Peyer's patch (tissue), 4 donors: Measurements from ENCODE around the gene PSD4. TPM values are rescaled to one million over a fixed set of nuclear protein-coding genes. Genes with fewer than 3 reads are reported as not detected.
A peak's percentile ranks its signal among the peaks of the same experiment; 100 is the strongest.

Experiments used
- DNase-seq, 3 donors: peaks; one replicate each; pipeline ENCODE4 v3.0.0-alpha.2; 2017 to 2019
- H3K27ac ChIP-seq, 4 donors: fragments of 200-600 bp; sonication (generic); one replicate each; pipeline ENCODE4 v1.5.1; 2016 to 2019
- H3K27me3 ChIP-seq, 2 donors: fragments of 200-600 bp; sonication (generic); one replicate each; pipeline ENCODE4 v1.5.1; 2019
- H3K36me3 ChIP-seq, 3 donors: fragments of 200-600 bp; sonication (generic); one replicate each; pipeline ENCODE4 v1.5.1; 2016 to 2019
- H3K4me1 ChIP-seq, 4 donors: fragments of 200-600 bp; sonication (generic); one replicate each; pipeline ENCODE4 v1.5.1; 2016 to 2019
- H3K4me3 ChIP-seq, 4 donors: fragments of 200-600 bp; sonication (generic); 1 replicate in 3 of 4; 2 replicates in 1 of 4; pipeline ENCODE4 v1.5.1; 2016 to 2019; ENCODE audit warnings: mild to moderate bottlenecking in 1 of 4
- H3K9me3 ChIP-seq, 4 donors: fragments of 200-600 bp; sonication (generic); one replicate each; pipeline ENCODE4 v1.5.1; 2016 to 2019; ENCODE audit warnings: mild to moderate bottlenecking in 1 of 4
- POLR2A ChIP-seq, 2 donors: fragments of 450-650 bp; IDR thresholded peaks; one replicate each; pipeline ENCODE4 v1.5.1; 2017; ENCODE audit warnings: antibody characterized with exemption in 2 of 2, mild to moderate bottlenecking in 2 of 2, moderate library complexity in 2 of 2
- total RNA-seq, 4 donors: library from RNA; depleted of rRNA; stranded (reverse); fragments of >200 nt; gene quantifications; one replicate each; pipeline ENCODE4 v1.1.0, GENCODE V29; 2016
- TF ChIP-seq, protein P1 (sequence below), 6 experiments: fragments of 450-650 bp in 4 of 6; fragments of 200-600 bp in 2 of 6; sonication (generic) in 1 of 6; IDR thresholded peaks; one replicate each; pipeline ENCODE4 v1.5.1; 2017 to 2019; ENCODE audit warnings: antibody characterized with exemption in 6 of 6, mild to moderate bottlenecking in 3 of 6, moderate library complexity in 1 of 6

The PSD4 gene
- total RNA-seq, 4 donors from 2014 or later: 125 to 284 (median 212) TPM

DNA sequence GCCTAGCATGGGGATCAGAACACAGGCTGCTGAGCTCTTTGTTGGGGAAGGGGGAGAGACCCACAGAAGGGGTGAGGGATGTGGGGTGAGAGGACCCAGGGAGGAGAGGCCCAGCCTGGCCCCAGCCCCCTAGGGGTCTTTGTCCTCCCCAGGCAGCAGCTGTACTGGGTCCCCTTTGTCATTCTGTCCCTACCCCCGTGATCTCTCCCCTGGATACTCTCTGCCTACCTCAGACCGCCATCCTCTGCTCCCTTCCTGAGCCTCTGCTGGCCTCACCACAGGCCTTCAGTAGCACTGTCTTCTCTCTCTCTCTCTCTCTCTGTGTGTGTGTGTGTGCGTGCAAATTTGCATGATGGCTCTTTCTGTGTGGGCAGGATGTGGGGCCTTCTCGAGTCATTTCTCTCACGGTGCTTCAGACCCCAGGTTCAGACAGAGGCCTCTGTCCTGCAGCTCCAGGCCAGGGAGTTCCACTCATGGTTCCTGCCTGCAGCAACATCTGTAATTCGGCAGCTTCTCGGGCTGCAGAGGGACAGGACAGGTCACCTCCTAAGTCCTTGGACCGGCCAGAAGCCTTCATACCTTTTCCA lies 1.4 kb downstream of the PSD4 start:
- H3K4me1 ChIP-seq: peaks cover 0 to 23% (median 14%) of the 10 kb centered on the region in 4 donors
- H3K27me3 ChIP-seq: no peaks in the 10 kb centered on the region
- no peaks in the 10 kb centered on the region for H3K9me3 ChIP-seq
- TF ChIP-seq, protein P1, sequence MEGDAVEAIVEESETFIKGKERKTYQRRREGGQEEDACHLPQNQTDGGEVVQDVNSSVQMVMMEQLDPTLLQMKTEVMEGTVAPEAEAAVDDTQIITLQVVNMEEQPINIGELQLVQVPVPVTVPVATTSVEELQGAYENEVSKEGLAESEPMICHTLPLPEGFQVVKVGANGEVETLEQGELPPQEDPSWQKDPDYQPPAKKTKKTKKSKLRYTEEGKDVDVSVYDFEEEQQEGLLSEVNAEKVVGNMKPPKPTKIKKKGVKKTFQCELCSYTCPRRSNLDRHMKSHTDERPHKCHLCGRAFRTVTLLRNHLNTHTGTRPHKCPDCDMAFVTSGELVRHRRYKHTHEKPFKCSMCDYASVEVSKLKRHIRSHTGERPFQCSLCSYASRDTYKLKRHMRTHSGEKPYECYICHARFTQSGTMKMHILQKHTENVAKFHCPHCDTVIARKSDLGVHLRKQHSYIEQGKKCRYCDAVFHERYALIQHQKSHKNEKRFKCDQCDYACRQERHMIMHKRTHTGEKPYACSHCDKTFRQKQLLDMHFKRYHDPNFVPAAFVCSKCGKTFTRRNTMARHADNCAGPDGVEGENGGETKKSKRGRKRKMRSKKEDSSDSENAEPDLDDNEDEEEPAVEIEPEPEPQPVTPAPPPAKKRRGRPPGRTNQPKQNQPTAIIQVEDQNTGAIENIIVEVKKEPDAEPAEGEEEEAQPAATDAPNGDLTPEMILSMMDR (IDR thresholded peaks at IDR 0.05): no peak
- TF ChIP-seq POLR2A (IDR thresholded peaks at IDR 0.05): no peak
- peak overlapping the region; percentile 68 to 91 (median 78) for H3K27ac ChIP-seq
- H3K4me3 ChIP-seq: peak overlapping the region; percentile 44 to 59 (median 46)
- DNase-seq: peak; percentile 44 to 93 (median 89)
- peaks cover 0 to 5% (median 0%) of the 10 kb centered on the region in 3 donors for H3K36me3 ChIP-seq

DNA sequence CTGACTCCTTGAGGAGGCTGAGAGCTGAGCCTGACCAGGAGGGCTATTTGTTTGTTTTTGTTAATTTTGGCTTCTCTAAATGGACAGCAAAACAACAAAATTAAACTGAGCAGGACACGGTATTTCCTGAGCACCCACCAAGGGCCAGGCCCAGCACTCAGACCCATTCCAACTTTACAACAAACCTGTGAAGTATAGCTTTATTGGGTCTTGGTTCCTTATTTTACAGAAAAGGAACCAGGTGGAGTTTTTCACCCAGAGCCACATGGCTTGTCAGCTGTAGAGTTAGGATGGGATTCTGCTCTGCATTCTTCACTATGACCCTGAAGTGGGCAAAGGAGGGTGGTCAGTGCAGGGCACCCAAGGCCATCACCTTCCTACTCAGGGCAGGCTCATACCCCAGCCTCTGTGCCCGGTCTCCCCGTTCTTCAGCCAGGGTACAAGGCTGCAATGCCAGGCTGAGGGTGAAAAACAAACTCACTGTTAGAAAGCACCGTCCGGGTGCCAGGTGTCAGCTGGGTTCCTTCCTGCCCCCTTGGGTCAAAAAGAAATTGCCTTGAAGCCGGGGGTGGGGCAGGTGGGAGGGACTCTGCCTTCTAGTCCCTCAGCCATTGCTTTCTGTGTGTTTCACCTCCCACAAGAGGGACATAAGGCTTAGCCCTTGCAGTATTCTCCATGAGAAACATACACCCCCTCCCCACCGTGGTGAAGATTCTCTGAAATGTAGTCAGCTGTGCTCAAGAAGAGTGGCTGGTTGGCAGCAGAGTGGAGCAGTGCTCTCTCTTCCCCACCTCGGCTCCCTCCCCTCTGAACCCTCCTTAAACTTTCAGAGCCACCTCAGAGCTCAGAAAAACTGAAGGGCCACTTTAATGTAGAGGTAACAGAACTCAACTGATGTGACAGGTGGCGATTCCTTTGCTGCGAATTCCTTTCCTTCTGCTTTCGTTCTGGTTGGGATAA lies 2.2 kb downstream of the PSD4 start:
- TF ChIP-seq, protein P1 (IDR thresholded peaks at IDR 0.05): no peak
- TF ChIP-seq POLR2A (IDR thresholded peaks at IDR 0.05): no peak
- H3K4me3 ChIP-seq: peak overlapping the region; percentile 10 to 59 (median 46)
- no peaks in the 10 kb centered on the region for H3K9me3 ChIP-seq
- H3K36me3 ChIP-seq: peaks cover 0 to 9% (median 0%) of the 10 kb centered on the region in 3 donors
- peak; percentile 52 to 82 (median 72) for DNase-seq
- peaks cover 0 to 25% (median 22%) of the 10 kb centered on the region in 4 donors for H3K4me1 ChIP-seq
- H3K27me3 ChIP-seq: no peaks in the 10 kb centered on the region
- H3K27ac ChIP-seq: peak overlapping the region; percentile 41 to 91 (median 64)

DNA sequence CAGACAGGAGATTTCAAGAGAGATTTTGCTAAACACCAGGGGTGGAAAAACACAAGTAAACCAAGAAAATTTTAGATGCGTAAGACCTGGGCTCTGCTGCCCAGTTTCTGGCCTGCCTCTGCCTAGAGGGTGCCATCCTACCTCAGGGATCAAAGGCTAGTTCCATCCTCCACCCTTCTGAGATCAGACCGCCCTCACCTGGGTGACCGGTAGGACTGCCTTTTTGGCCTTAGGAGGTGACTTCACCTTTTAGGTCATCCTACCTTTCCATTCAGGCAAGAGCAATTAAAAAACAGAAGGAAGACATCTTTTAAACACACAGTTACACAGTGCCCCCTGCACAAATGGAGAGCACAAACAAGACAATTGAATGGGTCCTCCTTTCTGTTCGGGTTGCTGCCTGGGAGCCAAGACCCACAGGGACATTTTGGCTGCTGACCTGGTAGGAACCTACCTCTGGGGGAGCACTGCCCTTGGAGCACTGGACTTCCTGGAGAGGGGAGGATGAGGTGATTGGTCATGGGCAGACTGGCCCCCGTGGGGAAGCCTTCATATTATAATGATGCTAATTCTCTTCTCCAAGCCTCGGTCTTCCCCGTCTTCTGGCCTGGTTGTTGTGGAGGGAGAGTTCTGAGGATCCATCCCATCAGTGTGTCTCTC lies 3.1 kb downstream of the PSD4 start:
- TF ChIP-seq, protein P1 (IDR thresholded peaks at IDR 0.05): no peak
- peak in 2 of 3 donors; percentile 18 to 39 for DNase-seq
- Histone ChIP-seq H3K4me1 (peaks cover 0 to 33% (median 30%) of the 10 kb centered on the region in 4 donors), H3K27me3 (no peaks in the 10 kb centered on the region), H3K27ac (peak overlapping the region in 2 of 4 donors; percentile 41 to 91), H3K4me3 (peak overlapping the region in 2 of 4 donors; percentile 3 to 59), H3K36me3 (peaks cover 0 to 9% (median 0%) of the 10 kb centered on the region in 3 donors), H3K9me3 (no peaks in the 10 kb centered on the region)

DNA sequence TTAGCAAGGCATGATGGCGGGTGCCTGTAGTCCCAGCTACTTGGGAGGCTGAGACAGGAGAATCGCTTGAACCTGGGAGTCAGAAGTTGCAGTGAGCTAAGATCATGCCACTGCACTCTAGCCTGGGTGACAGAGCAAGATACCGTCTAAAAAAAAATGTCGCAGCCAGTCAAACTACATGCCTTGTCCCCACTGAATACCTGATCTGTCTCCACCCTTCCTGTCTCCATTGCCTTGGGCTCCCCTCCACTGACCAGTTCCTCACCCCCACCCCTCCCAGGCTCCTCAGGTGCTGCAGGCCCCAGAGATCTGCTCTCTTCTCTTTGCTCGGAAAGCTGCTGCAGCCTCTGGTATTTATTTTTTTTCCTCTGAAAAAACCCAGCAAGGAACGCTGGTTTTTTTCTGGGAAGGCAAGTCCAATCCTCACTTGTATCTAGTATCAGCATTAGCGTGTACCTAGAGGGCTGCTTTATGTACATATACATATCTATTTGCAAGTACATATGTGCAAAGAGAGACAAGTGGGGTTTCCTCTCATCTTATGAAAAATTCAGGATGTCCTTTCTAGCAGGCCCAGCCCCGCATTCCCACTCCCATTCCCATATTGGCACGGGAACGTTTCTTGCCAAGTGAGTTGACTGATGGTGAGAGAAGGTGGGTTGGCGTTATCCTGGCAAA lies 4.4 kb downstream of the PSD4 start:
- DNase-seq: peak in 2 of 3 donors; percentile 13 to 14
- Histone ChIP-seq H3K36me3 (peaks cover 0 to 19% (median 0%) of the 10 kb centered on the region in 3 donors), H3K27ac (peak overlapping the region in 1 of 4 donors; percentile 13), H3K9me3 (no peaks in the 10 kb centered on the region), H3K4me3 (no peak overlapping the region), H3K4me1 (peaks cover 0 to 42% (median 25%) of the 10 kb centered on the region in 4 donors), H3K27me3 (no peaks in the 10 kb centered on the region)
- TF ChIP-seq POLR2A (IDR thresholded peaks at IDR 0.05): no peak
- TF ChIP-seq, protein P1 (IDR thresholded peaks at IDR 0.05): no peak

DNA sequence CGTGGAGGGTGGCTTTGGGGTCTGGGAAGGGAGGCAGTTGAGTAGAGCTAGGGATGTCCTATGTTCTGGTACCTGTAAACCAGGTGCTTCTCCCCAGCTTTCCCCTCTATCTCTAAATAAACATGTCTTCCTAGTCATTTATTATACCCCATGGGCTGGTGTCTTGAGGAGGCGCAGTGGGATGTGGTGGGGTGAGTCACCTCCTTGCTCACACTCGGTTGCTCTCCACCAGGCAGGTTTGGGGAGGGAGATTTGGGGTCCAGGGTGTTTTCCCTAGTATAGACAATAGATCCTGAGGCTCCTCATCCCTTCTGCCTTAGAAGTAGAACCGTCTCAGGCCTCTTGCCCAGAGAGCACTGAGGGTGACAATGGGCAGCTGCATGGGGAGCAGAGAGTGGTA lies 5.1 kb downstream of the PSD4 start:
- Histone ChIP-seq H3K4me3 (no peak overlapping the region), H3K4me1 (peaks cover 0 to 41% (median 22%) of the 10 kb centered on the region in 4 donors), H3K27me3 (no peaks in the 10 kb centered on the region), H3K27ac (peak overlapping the region in 1 of 4 donors; percentile 13), H3K9me3 (no peaks in the 10 kb centered on the region), H3K36me3 (peaks cover 0 to 21% (median 0%) of the 10 kb centered on the region in 3 donors)
- peak in 1 of 3 donors; percentile 30 for DNase-seq
- TF ChIP-seq, protein P1 (IDR thresholded peaks at IDR 0.05): no peak
- TF ChIP-seq POLR2A (IDR thresholded peaks at IDR 0.05): no peak
